K562 (cell line): Measurements from ENCODE around the gene CKMT2.

ENCODE experiments used
- CGGBP1 ChIP-seq: fragments of 250-450 bp; sonication (Bioruptor Pico); IDR thresholded peaks from 2 replicates; pipeline ENCODE4 v1.9.0; 2021; ENCODE audit warnings: mild to moderate bottlenecking
- EZH2 ChIP-seq: IDR thresholded peaks from 2 replicates; pipeline ENCODE4 v1.6.1; 2012; ENCODE audit warnings: low read depth, mild to moderate bottlenecking, inconsistent platforms, low read length, borderline replicate concordance
- JUND ChIP-seq, 2 experiments: IDR thresholded peaks; 2 replicates in 1 of 2; 3 replicates in 1 of 2; pipeline ENCODE4 v1.6.1; 2011; ENCODE audit warnings: borderline replicate concordance in 2 of 2, low read depth in 2 of 2, low read length in 2 of 2, improper control_type of control experiment in 1 of 2, missing biosample characterization in 1 of 2, missing genetic modification characterization in 1 of 2, missing genetic modification reagents in 1 of 2
- KDM1A ChIP-seq, 2 experiments: fragments of 450-650 bp; IDR thresholded peaks; 2 replicates each; pipeline ENCODE4 v1.6.1; 2016; ENCODE audit warnings: mild to moderate bottlenecking in 2 of 2
- MTA2 ChIP-seq: fragments of 450-650 bp; IDR thresholded peaks from 2 replicates; pipeline ENCODE4 v1.6.1; 2016; ENCODE audit warnings: low read depth
- NFXL1 ChIP-seq: fragments of 450-650 bp; formaldehyde crosslinking; IDR thresholded peaks from 2 replicates; pipeline ENCODE4 v1.4.0; 2021; ENCODE audit warnings: mild to moderate bottlenecking
- POLR2A ChIP-seq: fragments of 450-650 bp; conservative IDR thresholded peaks from 2 replicates; pipeline ENCODE4 v1.6.1; 2016
- POLR2AphosphoS5 ChIP-seq: IDR thresholded peaks from 2 replicates; pipeline ENCODE4 v1.6.1; 2011; ENCODE audit warnings: mild to moderate bottlenecking, low read depth, low read length, moderate library complexity; ENCODE audit not compliant: control insufficient read depth, insufficient read depth
- SIN3A ChIP-seq, 2 experiments: fragments of 150-350 bp in 1 of 2; IDR thresholded peaks; 2 replicates each; pipeline ENCODE4 v1.6.1; 2011 to 2016; ENCODE audit warnings: borderline replicate concordance in 2 of 2, low read depth in 2 of 2, low read length in 2 of 2, mild to moderate bottlenecking in 2 of 2, moderate library complexity in 2 of 2; ENCODE audit not compliant: control insufficient read depth in 1 of 2
- ZNF133 ChIP-seq: fragments of 250-450 bp; sonication (Bioruptor Pico); IDR thresholded peaks from 2 replicates; pipeline ENCODE4 v1.4.0; 2020; ENCODE audit warnings: mild to moderate bottlenecking

- TF ChIP-seq EZH2: no peak
- no peak for TF ChIP-seq POLR2A
- TF ChIP-seq KDM1A (IDR thresholded peaks at IDR 0.05): no peak
- TF ChIP-seq POLR2AphosphoS5: no peak
- TF ChIP-seq JUND (IDR thresholded peaks at IDR 0.05; ENCODE audit: borderline replicate concordance, low read depth, low read length): no peak
- no peak for TF ChIP-seq JUND (tag; IDR thresholded peaks at IDR 0.05; ENCODE audit: borderline replicate concordance, low read depth, low read length)
- TF ChIP-seq MTA2: no peak
- TF ChIP-seq CGGBP1: no peak
- TF ChIP-seq ZNF133 (CRISPR knock-in tag): no peak
- no peak for TF ChIP-seq SIN3A (IDR thresholded peaks at IDR 0.05; ENCODE audit: borderline replicate concordance in 2 of 2, control insufficient read depth in 1 of 2, low read depth in 2 of 2, low read length in 2 of 2)
- TF ChIP-seq NFXL1 (CRISPR knock-in tag): no peak
These were observed 32.0 kb downstream of the CKMT2 start for GRCh38 chr5:81265101-81265500.
